Activated CD8-positive, alpha-beta memory T cell treated with anti-CD3 and anti-CD28 coated beads for 24 hours (primary cell): Measurements from ENCODE around the gene DAB2.

ENCODE experiments used
- DNase-seq: peaks from one replicate; pipeline ENCODE4 v3.0.0-alpha.2; 2020

Gene DAB2

DNA sequence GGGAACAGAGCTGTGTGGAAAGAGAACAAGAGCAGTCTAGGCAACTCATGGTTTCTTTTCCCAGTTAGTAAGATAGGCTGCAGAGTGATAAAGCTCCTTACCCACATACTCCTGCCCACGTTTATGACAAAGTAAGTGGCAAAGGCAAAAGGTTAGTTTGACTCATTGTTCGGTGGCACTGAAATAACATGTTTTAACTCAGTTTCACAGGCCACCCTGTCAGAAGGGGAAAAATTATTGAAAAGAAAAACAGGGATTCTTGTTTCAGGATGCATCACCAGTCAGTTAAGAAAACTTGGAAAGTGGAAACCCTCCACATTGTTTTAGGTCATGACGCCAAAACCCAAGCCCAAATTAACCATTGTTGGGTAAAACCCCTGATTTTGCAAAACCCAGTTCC lies 22.3 kb upstream of the DAB2 start:
- DNase-seq: no peak

DNA sequence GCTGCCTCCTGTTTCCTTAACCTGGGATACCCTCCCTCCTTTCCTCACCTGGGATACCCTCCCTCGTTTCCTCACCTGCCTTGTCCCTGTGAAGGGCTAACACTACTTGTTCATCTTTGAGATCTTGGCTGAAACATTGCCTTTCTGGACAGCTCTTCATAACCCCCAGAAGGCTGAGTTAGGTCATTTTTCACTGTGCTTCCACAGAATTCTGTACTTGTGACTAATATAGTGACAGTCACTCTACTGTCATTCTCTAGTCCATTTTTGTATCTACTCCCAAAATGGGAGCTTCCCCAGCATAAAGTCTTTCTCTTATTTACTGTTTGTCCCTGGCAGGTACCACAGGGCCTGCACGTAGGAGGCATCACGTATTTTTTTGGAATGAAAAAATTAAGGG lies 21.5 kb upstream of the DAB2 start:
- no peak for DNase-seq

DNA sequence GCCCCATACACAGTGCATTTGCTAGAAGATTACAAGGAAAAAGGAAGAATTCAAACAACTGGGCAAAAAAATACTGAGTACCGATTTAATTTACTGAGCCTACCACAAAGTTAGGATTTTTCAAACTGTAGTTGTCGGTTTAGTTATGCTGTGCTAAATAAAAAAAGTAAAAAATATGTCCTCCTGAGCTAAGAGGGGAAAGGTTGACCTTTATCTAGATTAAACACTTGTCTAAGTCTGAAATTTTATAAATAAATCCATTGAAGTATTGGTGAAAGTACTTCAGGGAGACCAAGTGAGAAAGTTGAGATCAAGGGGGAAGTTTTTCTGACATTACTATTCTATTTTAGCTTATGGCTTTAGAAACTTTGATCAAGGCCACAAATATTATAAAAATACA lies 19.1 kb upstream of the DAB2 start:
- no peak for DNase-seq

DNA sequence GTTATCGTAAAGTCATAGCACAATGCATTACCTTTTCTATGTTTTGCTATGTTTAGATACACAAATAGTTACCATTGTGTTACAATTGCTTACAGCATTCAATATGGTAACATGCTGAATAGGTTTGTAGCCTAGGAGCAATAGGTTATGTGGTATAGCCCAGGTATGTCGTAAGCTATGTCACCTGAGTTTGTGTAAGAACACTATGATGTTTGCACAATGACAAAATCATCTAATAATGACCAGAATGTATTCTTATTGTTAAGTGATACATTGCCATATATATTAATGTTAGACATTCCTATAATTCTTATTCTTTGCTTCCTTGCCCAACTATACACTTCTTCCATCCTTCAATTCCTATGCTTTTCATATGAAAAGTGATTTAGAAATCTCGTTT lies 18.2 kb upstream of the DAB2 start:
- DNase-seq: no peak

DNA sequence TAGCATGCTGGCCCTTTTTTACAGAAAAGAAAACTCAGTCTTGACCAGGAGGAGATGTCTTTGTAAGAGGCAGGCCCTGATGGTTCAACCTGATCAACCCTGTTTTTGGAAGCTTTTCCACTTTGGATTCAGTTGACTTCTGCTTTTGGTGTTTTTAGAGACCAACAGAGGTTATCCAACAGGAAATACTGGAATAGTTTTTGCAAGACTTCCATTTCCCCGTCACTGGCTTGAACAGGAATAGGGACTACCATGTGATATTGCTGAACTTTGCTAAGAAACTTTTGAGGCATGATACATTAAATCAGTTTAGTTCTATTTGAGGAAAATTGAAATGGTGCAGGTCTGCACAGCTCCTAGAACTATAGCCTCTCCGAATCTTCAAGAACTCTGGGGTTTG lies 17.1 kb upstream of the DAB2 start:
- DNase-seq: no peak

DNA sequence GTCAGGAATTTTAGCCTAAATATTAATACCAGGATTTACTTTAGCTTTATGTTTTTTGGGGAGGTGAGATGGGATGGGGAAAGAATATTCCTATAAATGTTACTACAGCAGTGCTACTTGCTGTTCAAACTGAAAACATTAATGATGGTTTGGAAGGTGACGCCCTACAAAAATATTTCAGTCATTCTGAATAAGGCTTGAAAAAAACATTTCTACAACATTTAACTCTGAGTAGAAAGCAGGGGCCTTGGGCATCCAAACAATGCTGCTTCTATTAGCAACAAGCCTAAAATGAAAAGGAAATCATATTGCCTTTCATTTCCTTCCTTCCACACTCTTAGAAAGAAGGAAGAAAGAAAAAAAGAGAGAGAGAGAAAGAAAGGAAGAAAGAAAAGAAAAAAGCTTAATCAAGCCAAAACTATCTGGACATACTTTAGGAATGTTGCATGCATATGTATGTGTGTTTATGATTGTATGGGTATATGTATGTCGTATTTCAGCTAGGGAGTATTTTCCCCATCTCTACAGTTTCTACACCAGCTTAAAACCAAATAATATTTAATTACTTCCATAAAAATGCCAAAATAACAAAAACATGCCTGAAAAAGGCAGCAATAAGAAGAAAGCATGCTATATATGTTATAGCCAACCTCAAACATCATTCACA lies 16.3 kb upstream of the DAB2 start:
- no peak for DNase-seq

DNA sequence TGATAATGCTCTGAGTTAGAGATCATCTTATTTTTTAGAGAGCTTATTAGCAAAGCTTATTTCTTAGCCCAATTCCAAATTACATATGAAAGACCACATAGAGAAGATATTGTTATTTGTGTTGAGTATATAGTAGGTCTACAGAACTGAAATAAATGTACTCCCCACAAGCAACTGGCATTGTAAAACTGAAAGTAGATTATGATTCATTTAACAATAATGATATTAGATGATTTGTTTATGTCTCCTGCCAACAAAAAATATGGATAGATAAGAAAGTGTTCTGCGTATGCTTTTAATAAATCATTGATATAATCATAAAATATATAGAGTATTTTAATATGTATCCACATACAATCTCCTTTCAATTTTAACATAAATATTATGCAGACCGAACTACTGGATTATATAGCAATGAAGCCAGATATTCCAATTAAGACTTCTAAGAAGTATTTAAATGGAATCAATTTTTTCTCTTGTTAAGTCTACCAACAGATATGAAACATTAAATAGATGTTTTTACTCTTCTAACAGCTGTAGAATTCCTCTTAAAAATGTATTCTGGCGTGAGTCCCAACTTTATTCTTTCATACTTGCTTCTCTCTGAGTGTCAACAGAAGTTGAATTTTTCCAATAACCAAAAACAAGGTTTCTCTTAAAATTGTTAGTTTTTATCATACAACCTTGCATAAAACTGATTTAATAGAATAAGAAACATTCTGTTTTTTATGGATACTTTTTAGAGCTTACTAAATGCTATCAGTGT lies 15.6 kb upstream of the DAB2 start:
- DNase-seq: no peak

DNA sequence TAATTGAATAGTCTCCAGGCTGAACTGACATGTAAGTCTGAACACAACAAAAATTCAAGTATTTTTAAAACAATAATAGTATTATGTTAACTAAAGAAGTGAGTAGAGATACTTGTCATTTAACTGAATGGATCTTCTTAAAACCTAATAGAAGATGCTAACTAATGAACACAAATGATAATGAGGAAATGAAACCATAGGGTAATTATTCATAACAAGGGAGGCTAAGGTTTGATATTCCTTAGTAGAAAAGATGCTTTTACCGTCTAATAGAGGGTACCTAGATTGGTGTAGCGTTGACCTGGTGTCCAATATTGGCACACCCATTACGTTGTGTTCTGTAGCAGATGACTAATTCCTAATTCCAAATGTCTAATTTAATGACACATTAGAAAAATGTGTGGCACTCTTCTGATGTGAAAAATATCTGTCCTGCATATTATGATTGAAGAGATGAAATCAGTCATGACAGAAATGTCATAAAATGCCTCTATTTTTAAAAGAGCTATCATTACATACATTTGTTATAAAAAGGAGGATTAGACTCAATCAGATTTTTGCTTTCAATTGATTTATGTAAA lies 14.9 kb upstream of the DAB2 start:
- no peak for DNase-seq

DNA sequence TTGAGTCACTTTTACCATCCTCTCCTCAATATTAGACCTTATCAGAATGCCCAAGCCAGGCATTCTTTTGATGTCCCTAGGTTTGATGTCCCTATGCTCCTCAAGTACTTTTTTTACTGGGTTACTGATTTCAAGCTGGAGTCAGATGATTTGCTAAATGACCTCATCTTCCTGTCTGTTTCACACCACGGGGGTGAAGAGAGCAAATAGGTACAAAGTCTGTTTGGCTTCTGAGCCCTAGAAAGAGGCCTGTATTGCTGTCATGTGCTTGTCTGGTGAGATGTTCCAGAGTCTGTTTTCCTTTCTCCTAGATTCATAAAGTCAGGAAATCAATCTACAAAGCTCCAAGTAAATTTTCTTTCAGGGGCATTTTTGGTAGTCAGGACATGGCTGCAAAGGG lies 12.7 kb upstream of the DAB2 start:
- no peak for DNase-seq

DNA sequence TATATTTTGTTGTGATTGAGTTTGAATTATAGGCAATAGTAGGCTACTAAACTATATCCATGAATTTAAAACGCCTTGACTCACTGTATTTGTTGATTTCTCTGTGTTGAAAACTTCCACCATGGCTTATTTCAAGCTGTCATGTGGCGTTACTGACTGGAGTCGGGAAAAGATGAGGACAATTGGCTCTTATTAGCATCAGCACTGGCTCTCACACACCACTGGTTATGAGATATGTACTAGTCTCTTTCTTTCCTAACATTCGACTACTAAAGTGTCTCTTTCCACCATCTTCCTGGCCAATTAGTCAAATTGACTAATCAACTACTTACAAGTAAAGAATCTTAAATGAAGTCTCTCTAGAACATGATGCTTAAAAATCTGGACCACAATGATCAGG lies 9.1 kb upstream of the DAB2 start:
- no peak for DNase-seq

DNA sequence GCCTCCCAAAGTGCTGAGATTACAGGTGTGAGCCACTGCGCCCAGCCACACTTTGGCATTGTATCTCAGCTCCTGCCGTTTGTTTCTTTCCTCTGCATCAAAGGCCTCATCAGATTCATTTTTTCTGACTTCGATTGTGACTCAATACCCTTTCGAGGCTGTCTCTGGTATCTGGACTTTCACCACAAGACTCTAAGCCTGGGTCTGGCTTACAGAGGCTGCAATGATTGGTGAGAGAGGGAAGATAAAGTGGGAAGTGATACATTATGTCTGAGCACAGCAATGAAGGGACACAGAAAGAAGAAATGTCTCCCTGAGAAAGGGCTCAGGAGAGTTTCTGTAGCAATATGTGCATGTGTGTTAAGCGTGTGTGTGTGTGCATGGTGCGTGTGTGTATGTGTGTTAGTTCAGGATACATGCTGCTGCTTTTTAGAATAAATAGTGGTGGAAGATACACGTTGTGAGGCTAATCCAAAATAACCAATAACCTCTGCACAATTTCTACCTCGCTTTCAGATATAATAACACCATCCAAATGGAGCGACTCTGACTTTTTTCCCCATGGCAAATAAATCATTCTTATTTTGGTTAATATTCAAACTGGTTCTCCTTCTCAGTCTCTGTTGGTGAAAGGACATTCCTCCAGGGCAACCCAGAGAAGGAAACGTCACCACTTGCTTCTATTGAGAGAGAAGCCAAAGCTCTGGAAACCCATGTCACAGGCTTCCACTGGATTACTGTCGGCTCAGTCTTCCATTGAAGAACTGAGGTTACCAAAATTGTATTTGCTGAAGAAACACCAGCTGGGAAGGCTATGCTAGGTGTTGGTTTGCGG lies 8.1 kb upstream of the DAB2 start:
- no peak for DNase-seq

DNA sequence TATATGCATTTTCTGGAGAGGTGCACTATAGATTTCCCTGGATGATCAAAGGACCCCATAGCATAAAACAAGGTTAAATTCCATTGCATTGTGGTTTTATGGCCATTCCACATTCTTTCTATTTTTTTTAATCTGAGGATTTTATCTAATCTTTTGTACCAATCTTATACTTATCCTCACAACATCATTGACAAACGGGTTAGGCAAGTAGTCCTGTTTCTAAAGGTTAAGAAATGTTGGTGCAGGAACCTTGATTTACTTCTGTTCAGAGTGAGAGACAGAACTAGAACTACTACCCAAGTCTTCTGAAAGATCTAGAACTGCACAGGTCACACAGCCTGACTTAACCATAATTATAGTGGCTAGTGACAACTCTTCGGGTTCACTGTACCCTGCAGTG lies 5.7 kb upstream of the DAB2 start:
- DNase-seq: no peak

DNA sequence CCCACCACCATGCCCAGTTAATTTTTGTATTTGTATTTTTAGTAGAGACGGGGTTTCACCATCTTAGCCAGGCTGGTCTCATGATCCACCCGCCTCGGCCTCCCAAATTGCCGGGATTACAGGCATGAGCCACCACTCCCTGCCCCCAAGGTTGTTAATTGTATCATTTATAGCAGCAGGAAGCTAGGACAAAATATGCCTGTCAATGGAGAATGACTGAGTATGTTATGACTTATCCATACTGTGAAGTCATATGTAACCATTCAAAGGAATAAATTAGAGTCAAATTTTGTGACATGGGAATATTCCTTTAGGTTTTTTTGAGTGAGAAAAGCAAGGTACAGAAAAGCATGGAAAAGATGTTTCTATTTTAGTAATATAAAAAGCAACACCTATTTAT lies 3.9 kb upstream of the DAB2 start:
- DNase-seq: no peak

DNA sequence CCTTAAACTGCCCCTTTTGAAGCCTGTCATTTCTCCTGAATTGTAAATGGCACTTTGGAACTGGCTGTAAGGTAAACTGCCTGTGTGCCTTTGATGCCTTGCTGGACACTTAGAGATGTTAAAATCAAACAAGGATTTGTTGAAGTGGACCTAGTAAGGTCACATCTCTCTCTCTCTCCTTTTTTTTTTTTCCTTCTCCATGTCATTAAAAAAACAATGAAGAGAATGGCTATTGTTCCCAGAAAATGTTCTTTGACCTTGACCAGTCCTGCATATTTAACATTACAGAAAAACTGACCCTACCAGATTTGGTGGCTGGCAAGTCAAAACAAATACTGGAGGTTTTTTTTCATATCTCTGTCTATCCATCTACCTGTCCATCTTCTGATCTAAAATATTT lies 2.9 kb upstream of the DAB2 start:
- DNase-seq: no peak

DNA sequence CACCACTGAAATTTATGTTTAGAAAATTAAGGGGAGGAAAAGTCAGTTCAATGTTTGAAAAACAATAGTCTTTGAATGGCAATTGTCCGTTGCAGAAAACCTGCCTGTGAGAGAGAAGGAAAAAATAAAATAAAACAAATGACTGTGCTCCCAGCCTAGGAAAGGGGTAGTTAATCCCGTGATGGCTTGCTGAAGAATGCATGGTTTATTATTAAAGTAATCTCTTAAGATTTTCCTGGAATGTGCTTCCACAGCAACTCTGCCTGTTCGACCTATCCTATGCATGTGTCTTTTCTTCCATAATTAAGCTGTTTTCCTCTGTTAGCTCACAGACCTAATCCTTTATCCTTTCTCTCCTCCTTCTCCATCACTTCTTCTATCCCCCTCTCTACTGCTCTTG lies 2.4 kb upstream of the DAB2 start:
- no peak for DNase-seq

DNA sequence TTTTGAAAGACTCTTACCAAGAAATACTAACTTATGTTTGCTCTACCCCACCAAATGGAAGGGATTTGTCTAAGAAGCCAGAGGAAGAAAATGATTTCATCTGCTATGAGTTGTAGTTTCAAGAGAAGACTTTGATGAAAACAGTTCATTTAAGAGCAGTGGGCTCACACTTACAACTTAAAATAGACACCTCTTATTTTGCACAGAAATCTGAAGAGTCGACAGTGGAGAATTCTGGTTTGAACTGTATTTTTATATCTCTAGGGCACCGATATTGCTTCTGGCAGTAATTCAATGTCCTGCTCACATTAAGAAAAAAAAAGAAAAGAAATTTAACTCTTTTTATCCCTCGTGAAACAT lies 1.9 kb upstream of the DAB2 start:
- no peak for DNase-seq

DNA sequence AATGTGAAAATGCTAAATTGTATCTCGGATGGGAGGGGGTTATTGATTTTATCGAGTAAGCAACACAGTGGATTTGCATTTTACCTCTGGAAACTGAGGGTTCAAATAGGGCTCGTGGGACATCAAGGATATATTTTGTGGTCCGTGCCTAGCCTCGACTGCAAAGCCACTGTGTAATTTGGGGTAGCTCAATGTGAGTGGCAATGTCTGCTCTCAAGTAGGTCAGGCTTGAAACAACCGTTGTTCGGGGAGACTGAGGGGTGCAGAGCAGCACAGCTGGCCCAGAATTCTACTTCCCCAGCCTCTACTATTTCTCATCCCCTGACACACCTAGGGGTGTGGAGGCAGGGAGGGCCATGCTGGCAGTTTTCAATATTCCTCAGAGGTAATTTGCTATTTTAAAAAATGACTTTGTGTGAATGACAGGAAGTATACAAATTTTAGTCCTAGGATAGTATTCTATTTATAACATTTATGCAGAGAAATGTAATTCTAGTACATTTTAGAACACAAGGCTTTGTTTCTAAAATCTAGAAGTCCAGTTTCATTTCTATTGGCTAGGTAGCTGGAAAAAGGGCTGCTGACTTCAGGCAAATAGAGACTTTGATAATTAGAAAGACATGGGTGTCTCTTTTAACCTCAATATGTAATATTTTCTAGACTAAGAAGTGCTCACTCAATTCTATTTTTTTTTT lies 1.4 kb upstream of the DAB2 start:
- no peak for DNase-seq

DNA sequence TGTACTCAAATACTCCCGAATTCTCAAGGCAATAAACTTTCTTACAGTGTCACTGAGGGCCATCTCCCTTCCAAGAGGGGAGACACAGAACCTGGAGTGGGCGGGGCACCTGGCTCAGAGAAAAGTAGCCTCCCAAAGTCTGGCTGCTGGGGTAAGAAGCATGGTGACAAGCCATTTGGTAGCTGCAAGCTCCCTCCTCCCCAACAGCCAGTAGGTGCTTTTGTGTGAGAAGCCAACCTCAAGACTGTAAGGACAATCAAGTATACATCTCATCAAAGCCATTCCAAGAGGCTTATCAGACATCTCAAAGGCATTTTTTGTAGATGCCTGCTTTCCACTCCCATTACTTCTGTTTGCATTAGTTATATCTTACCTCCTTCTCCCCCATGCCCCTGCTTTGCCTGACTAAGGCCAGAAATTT lies 1.4 kb downstream of the DAB2 start:
- DNase-seq: no peak

DNA sequence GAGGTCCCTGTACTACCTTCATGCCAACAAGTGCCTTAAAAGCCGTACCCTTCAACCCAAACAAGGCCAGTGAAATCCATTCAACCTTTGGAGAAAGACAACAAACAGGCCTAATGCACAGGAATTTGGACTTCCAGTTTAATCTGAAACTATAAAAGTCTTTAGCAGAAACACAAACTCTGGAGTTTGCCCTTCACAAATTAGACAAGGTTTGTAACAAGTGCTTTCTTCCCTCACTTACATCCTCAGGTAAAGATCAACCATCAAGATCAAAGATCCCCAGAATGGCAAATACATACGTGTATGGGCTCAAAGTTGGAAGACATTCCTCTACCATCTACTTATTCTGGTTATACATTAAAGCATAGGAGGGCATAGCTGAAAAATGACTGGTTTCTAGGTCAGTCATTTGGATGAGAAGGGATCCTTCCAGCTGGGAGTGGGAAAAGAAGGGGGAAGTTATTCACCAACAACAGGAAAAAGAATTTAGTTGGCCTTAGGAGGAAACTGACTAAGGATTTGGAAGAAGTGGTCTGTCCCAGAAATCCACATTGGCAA lies 2.0 kb downstream of the DAB2 start:
- DNase-seq: no peak

DNA sequence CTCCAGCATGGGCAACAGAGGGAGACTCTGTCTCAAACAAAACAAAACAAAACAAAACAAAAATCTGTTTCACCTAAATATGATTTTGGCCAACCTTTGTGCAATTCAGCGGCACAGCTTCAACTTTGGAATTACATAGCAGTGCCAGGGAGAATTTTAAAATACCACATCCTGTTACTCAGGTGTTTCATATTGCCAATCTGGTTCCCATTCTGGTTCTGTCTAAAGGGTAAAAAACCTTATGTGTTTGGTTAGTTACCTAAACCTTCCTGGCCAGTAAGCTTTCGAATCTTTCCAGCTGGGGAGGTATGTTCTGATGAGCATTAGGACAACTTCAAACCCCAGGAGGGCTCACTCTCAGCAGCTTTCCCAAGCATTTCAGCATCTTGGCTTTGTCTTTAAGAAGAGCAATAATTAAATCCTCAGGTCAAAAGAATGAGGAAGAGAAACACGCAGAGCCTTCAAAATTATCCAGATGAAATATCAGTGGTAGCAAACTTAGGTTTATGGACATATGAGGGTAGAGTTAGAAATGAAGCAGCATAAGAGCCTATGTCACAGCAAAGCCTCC lies 2.7 kb downstream of the DAB2 start:
- DNase-seq: no peak

DNA sequence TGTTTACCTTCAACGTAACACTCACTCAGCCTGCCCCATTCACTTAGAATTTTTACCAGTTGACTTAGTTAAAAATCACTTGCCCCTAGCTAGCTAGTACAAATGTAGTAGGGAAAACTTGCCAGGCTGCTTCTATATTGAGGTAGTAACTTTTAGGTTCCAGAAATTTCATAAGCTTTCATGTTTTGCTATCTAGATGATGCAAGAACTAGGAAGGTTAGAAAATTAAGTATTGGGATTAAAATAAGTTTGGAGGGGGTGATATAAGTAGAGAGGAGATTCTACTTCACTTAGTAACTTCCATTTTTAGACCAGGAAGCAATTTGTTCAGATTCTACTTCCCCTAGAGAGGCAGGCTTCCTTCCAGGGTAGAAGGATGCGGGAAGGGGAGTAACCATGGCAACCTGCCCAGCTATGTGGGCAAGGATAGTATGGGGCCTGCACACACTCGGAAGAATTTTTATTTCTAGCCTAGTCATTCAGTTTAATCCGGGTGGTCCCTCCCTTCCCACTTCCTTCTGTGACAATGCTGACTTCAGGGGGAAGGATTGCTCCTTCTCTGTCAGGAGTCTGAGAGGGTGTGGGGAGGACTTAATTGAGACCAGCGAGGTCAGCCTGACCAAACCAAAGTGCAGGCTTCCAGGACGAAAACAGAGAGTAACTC lies 4.2 kb downstream of the DAB2 start:
- no peak for DNase-seq

DNA sequence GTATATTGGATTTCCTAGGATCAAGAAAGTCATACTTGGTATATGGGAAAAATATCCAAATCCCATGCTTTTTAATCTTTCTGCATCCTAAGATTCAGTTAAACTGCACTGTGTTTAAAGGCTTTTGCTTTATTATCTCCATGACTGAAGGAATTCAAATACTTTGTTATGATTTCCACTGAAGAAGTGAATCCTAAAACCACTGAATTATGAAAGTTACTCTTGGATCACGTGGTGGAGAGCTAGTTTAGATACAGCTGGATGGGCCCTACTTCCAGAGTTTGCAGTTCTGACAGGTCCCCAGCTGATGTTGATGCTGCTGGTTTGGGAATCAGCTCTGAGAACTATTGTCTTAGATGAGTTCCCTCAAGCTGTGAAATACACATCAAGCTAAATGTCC lies 5.0 kb downstream of the DAB2 start:
- DNase-seq: no peak
